ENCODE results near the gene PRKCA. TPM values are rescaled to one million over a fixed set of nuclear protein-coding genes. Genes with fewer than 3 reads are reported as not detected.

Gene PRKCA
- total RNA-seq, 1 experiment from 2014 or later: 4.4 TPM

- Histone ChIP-seq H4K20me1 (ENCODE audit: insufficient read depth, low read depth, low read length) (no peaks in the 10 kb centered on the region), H3K79me2 (ENCODE audit: low read length) (no peaks in the 10 kb centered on the region), H3K4me2 (ENCODE audit: low read depth, low read length, poor library complexity, severe bottlenecking) (no peak overlapping the region), H2AFZ (ENCODE audit: low read length) (no peak overlapping the region), H3K4me3 (ENCODE audit: low read length) (no peak overlapping the region), H3K27ac (ENCODE audit: low read length) (no peak overlapping the region), H3K27me3 (ENCODE audit: low read length) (no peaks in the 10 kb centered on the region), H3K9me2 (replicated peaks; ENCODE audit: insufficient read depth, low read length) (no peaks in the 10 kb centered on the region), H3K9ac (ENCODE audit: low read length) (no peak overlapping the region), H3K9me3 (ENCODE audit: low read length) (no peaks in the 10 kb centered on the region), H3K36me3 (ENCODE audit: insufficient read depth, low read length) (no peaks in the 10 kb centered on the region), H3K4me1 (ENCODE audit: low read length) (peaks cover 14% of the 10 kb centered on the region)
- no peak for DNase-seq
Observed at GRCh38 chr17:66730461-66730923, 428.1 kb downstream of the PRKCA start.

- H3K4me3 ChIP-seq (ENCODE audit: low read length): no peak overlapping the region
- H2AFZ ChIP-seq (ENCODE audit: low read length): no peak overlapping the region
- no peak overlapping the region for H3K27ac ChIP-seq (ENCODE audit: low read length)
- H3K4me1 ChIP-seq (ENCODE audit: low read length): peaks cover 2% of the 10 kb centered on the region; the same call in 1 of the 2 replicates
- H3K4me2 ChIP-seq (ENCODE audit: low read depth, low read length, poor library complexity, severe bottlenecking): no peak overlapping the region
- H4K20me1 ChIP-seq (ENCODE audit: insufficient read depth, low read depth, low read length): no peaks in the 10 kb centered on the region
- no peak overlapping the region for H3K9ac ChIP-seq (ENCODE audit: low read length)
- H3K79me2 ChIP-seq (ENCODE audit: low read length): no peaks in the 10 kb centered on the region
- no peak for DNase-seq
- no peaks in the 10 kb centered on the region for H3K9me2 ChIP-seq (replicated peaks; ENCODE audit: insufficient read depth, low read length)
- no peaks in the 10 kb centered on the region for H3K9me3 ChIP-seq (ENCODE audit: low read length)
- H3K36me3 ChIP-seq (ENCODE audit: insufficient read depth, low read length): no peaks in the 10 kb centered on the region
- no peaks in the 10 kb centered on the region for H3K27me3 ChIP-seq (ENCODE audit: low read length)
Observed at GRCh38 chr17:66733759-66734158, 431.3 kb downstream of the PRKCA start.

GRCh38 chr17:66734186-66734943 lies 432.0 kb downstream of the PRKCA start:
- peaks cover 2% of the 10 kb centered on the region; the same call in 1 of the 2 replicates for H3K4me1 ChIP-seq (ENCODE audit: low read length)
- H3K4me3 ChIP-seq (ENCODE audit: low read length): no peak overlapping the region
- H3K27me3 ChIP-seq (ENCODE audit: low read length): no peaks in the 10 kb centered on the region
- H3K4me2 ChIP-seq (ENCODE audit: low read depth, low read length, poor library complexity, severe bottlenecking): no peak overlapping the region
- H3K27ac ChIP-seq (ENCODE audit: low read length): no peak overlapping the region
- no peak for DNase-seq
- no peaks in the 10 kb centered on the region for H3K9me3 ChIP-seq (ENCODE audit: low read length)
- no peaks in the 10 kb centered on the region for H3K9me2 ChIP-seq (replicated peaks; ENCODE audit: insufficient read depth, low read length)
- no peak overlapping the region for H3K9ac ChIP-seq (ENCODE audit: low read length)
- no peaks in the 10 kb centered on the region for H3K36me3 ChIP-seq (ENCODE audit: insufficient read depth, low read length)
- no peaks in the 10 kb centered on the region for H4K20me1 ChIP-seq (ENCODE audit: insufficient read depth, low read depth, low read length)
- no peak overlapping the region for H2AFZ ChIP-seq (ENCODE audit: low read length)
- no peaks in the 10 kb centered on the region for H3K79me2 ChIP-seq (ENCODE audit: low read length)

GRCh38 chr17:66737524-66737923 lies 435.1 kb downstream of the PRKCA start:
- Histone ChIP-seq H2AFZ (ENCODE audit: low read length) (no peak overlapping the region), H3K9me3 (ENCODE audit: low read length) (no peaks in the 10 kb centered on the region), H3K79me2 (ENCODE audit: low read length) (no peaks in the 10 kb centered on the region), H3K9me2 (replicated peaks; ENCODE audit: insufficient read depth, low read length) (no peaks in the 10 kb centered on the region), H3K4me1 (ENCODE audit: low read length) (no peaks in the 10 kb centered on the region), H3K9ac (ENCODE audit: low read length) (no peak overlapping the region), H3K4me3 (ENCODE audit: low read length) (no peak overlapping the region), H3K4me2 (ENCODE audit: low read depth, low read length, poor library complexity, severe bottlenecking) (no peak overlapping the region), H3K27me3 (ENCODE audit: low read length) (no peaks in the 10 kb centered on the region), H3K27ac (ENCODE audit: low read length) (no peak overlapping the region), H4K20me1 (ENCODE audit: insufficient read depth, low read depth, low read length) (no peaks in the 10 kb centered on the region), H3K36me3 (ENCODE audit: insufficient read depth, low read length) (no peaks in the 10 kb centered on the region)
- no peak for DNase-seq

GRCh38 chr17:66738301-66738700 lies 435.9 kb downstream of the PRKCA start:
- no peaks in the 10 kb centered on the region for H3K4me1 ChIP-seq (ENCODE audit: low read length)
- no peak overlapping the region for H3K4me3 ChIP-seq (ENCODE audit: low read length)
- H3K9ac ChIP-seq (ENCODE audit: low read length): no peak overlapping the region
- no peaks in the 10 kb centered on the region for H3K79me2 ChIP-seq (ENCODE audit: low read length)
- H2AFZ ChIP-seq (ENCODE audit: low read length): no peak overlapping the region
- no peaks in the 10 kb centered on the region for H4K20me1 ChIP-seq (ENCODE audit: insufficient read depth, low read depth, low read length)
- no peak for DNase-seq
- no peak overlapping the region for H3K4me2 ChIP-seq (ENCODE audit: low read depth, low read length, poor library complexity, severe bottlenecking)
- no peaks in the 10 kb centered on the region for H3K27me3 ChIP-seq (ENCODE audit: low read length)
- no peaks in the 10 kb centered on the region for H3K36me3 ChIP-seq (ENCODE audit: insufficient read depth, low read length)
- H3K27ac ChIP-seq (ENCODE audit: low read length): no peak overlapping the region
- H3K9me2 ChIP-seq (replicated peaks; ENCODE audit: insufficient read depth, low read length): no peaks in the 10 kb centered on the region
- no peaks in the 10 kb centered on the region for H3K9me3 ChIP-seq (ENCODE audit: low read length)

GRCh38 chr17:66739553-66739952 lies 437.1 kb downstream of the PRKCA start:
- no peaks in the 10 kb centered on the region for H3K9me3 ChIP-seq (ENCODE audit: low read length)
- no peak overlapping the region for H3K9ac ChIP-seq (ENCODE audit: low read length)
- H3K4me1 ChIP-seq (ENCODE audit: low read length): no peaks in the 10 kb centered on the region
- H3K79me2 ChIP-seq (ENCODE audit: low read length): no peaks in the 10 kb centered on the region
- H3K36me3 ChIP-seq (ENCODE audit: insufficient read depth, low read length): no peaks in the 10 kb centered on the region
- H3K27ac ChIP-seq (ENCODE audit: low read length): no peak overlapping the region
- H2AFZ ChIP-seq (ENCODE audit: low read length): no peak overlapping the region
- H4K20me1 ChIP-seq (ENCODE audit: insufficient read depth, low read depth, low read length): no peaks in the 10 kb centered on the region
- H3K4me3 ChIP-seq (ENCODE audit: low read length): no peak overlapping the region
- no peaks in the 10 kb centered on the region for H3K27me3 ChIP-seq (ENCODE audit: low read length)
- H3K9me2 ChIP-seq (replicated peaks; ENCODE audit: insufficient read depth, low read length): no peaks in the 10 kb centered on the region
- no peak for DNase-seq
- H3K4me2 ChIP-seq (ENCODE audit: low read depth, low read length, poor library complexity, severe bottlenecking): no peak overlapping the region

GRCh38 chr17:66740226-66740625 lies 437.8 kb downstream of the PRKCA start:
- H2AFZ ChIP-seq (ENCODE audit: low read length): no peak overlapping the region
- no peak for DNase-seq
- H3K79me2 ChIP-seq (ENCODE audit: low read length): no peaks in the 10 kb centered on the region
- no peaks in the 10 kb centered on the region for H3K4me1 ChIP-seq (ENCODE audit: low read length)
- H4K20me1 ChIP-seq (ENCODE audit: insufficient read depth, low read depth, low read length): no peaks in the 10 kb centered on the region
- no peaks in the 10 kb centered on the region for H3K9me3 ChIP-seq (ENCODE audit: low read length)
- no peak overlapping the region for H3K4me3 ChIP-seq (ENCODE audit: low read length)
- no peak overlapping the region for H3K27ac ChIP-seq (ENCODE audit: low read length)
- H3K36me3 ChIP-seq (ENCODE audit: insufficient read depth, low read length): no peaks in the 10 kb centered on the region
- no peak overlapping the region for H3K9ac ChIP-seq (ENCODE audit: low read length)
- H3K27me3 ChIP-seq (ENCODE audit: low read length): no peaks in the 10 kb centered on the region
- no peaks in the 10 kb centered on the region for H3K9me2 ChIP-seq (replicated peaks; ENCODE audit: insufficient read depth, low read length)
- no peak overlapping the region for H3K4me2 ChIP-seq (ENCODE audit: low read depth, low read length, poor library complexity, severe bottlenecking)

- Histone ChIP-seq H3K36me3 (ENCODE audit: insufficient read depth, low read length) (no peaks in the 10 kb centered on the region), H3K4me3 (ENCODE audit: low read length) (no peak overlapping the region), H3K9me2 (replicated peaks; ENCODE audit: insufficient read depth, low read length) (no peaks in the 10 kb centered on the region), H4K20me1 (ENCODE audit: insufficient read depth, low read depth, low read length) (no peaks in the 10 kb centered on the region), H3K4me2 (ENCODE audit: low read depth, low read length, poor library complexity, severe bottlenecking) (no peak overlapping the region), H3K79me2 (ENCODE audit: low read length) (no peaks in the 10 kb centered on the region), H3K4me1 (ENCODE audit: low read length) (no peaks in the 10 kb centered on the region), H3K9me3 (ENCODE audit: low read length) (no peaks in the 10 kb centered on the region), H2AFZ (ENCODE audit: low read length) (no peak overlapping the region), H3K27me3 (ENCODE audit: low read length) (no peaks in the 10 kb centered on the region), H3K9ac (ENCODE audit: low read length) (no peak overlapping the region), H3K27ac (ENCODE audit: low read length) (no peak overlapping the region)
- no peak for DNase-seq
Observed at GRCh38 chr17:66743511-66743910, 441.1 kb downstream of the PRKCA start.

All from Karpas-422 (cell line).